Measurements from ENCODE around the gene SYNPR. TPM values are rescaled to one million over a fixed set of nuclear protein-coding genes. Genes with fewer than 3 reads are reported as not detected.

The SYNPR gene
- total RNA-seq, 1 donor from 2014 or later, result 0.27 TPM

DNA sequence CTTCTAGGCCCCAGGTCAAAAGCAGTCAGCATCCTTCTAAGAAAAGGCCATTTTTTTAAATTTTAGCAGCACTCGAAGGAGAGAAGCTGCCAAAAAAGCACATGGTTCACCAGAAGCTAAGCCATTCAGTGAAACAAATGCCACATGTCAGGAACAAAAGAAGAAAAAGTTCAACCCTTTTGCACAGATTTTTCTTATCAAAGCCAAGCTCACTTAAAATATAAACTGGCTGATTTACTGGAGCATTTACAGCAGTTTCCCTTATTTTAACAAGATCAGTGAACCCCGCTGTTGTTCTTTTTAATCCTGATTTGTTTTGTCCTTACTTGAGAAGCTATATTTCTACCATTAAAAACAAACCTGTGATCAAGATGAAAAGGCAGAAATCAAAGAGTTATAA lies 46.5 kb upstream of the SYNPR start:
- Histone ChIP-seq H3K9me3 (ENCODE audit: insufficient read depth, low read depth, low read length) (no peaks in the 10 kb centered on the region), H2AFZ (ENCODE audit: low read depth, low read length) (no peak overlapping the region), H3K79me2 (ENCODE audit: insufficient read depth, low read length) (no peaks in the 10 kb centered on the region), H3K4me3 (ENCODE audit: insufficient read depth, low read depth, low read length) (no peak overlapping the region), H3K36me3 (ENCODE audit: insufficient read depth, low read length) (no peaks in the 10 kb centered on the region), H3K27ac (ENCODE audit: low read depth, low read length) (no peak overlapping the region), H3K4me1 (ENCODE audit: insufficient read depth, low read length) (no peaks in the 10 kb centered on the region), H3K27me3 (ENCODE audit: insufficient read depth, low read length) (no peaks in the 10 kb centered on the region), H4K20me1 (ENCODE audit: insufficient read depth, low read length) (no peaks in the 10 kb centered on the region), H3K4me2 (ENCODE audit: low read length) (no peak overlapping the region), H3K9ac (ENCODE audit: low read length) (no peak overlapping the region)
- Mint-ChIP-seq H3K27me3 (ENCODE audit: low read depth, unreplicated experiment) (no peaks in the 10 kb centered on the region), H3K4me1 (ENCODE audit: low read depth, unreplicated experiment) (no peaks in the 10 kb centered on the region), H3K4me3 (ENCODE audit: unreplicated experiment) (no peak overlapping the region), H3K27ac (ENCODE audit: unreplicated experiment) (no peak overlapping the region), H3K36me3 (ENCODE audit: low read depth, unreplicated experiment) (no peaks in the 10 kb centered on the region), H3K9me3 (ENCODE audit: unreplicated experiment) (no peaks in the 10 kb centered on the region)
- DNase-seq (ENCODE audit: low read depth) (no peak), FAIRE-seq (no peak)
- TF ChIP-seq, protein P1, sequence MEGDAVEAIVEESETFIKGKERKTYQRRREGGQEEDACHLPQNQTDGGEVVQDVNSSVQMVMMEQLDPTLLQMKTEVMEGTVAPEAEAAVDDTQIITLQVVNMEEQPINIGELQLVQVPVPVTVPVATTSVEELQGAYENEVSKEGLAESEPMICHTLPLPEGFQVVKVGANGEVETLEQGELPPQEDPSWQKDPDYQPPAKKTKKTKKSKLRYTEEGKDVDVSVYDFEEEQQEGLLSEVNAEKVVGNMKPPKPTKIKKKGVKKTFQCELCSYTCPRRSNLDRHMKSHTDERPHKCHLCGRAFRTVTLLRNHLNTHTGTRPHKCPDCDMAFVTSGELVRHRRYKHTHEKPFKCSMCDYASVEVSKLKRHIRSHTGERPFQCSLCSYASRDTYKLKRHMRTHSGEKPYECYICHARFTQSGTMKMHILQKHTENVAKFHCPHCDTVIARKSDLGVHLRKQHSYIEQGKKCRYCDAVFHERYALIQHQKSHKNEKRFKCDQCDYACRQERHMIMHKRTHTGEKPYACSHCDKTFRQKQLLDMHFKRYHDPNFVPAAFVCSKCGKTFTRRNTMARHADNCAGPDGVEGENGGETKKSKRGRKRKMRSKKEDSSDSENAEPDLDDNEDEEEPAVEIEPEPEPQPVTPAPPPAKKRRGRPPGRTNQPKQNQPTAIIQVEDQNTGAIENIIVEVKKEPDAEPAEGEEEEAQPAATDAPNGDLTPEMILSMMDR (IDR thresholded peaks at IDR 0.05; ENCODE audit: insufficient read depth, low read depth, low read length), result no peak
- TF ChIP-seq EZH2 (IDR thresholded peaks at IDR 0.05; ENCODE audit: insufficient read depth, low read length), result no peak

DNA sequence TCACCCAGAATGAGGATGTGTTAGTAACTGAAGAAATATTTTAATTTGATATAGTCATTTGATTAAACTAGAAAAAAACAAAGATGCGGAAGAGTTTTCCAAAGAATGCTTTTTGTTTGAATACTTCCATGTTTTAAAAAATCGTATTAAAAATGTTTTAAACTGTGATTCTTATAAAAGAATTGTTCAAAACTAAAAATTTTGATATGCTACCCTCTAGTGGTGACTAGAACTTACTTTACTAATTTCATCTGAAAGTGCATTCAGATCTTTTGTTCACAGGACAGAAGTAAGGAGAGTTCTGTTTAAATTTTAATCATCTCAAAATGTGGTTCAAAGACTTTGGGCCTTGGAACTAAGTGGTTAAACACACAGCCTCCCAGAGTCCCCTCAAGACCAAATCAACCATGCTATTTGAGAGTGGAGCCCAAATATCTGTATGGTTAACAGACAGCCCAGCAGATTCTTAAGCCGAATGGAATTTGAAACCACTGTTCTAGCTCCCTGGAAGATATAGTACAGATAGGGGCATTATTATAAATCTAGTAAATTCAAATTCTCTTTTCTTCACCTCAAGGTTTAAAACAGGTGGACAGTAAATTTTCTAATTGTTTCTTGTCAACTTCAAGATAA lies 45.2 kb upstream of the SYNPR start:
- Histone ChIP-seq H2AFZ (ENCODE audit: low read depth, low read length) (no peak overlapping the region), H4K20me1 (ENCODE audit: insufficient read depth, low read length) (no peaks in the 10 kb centered on the region), H3K27ac (ENCODE audit: low read depth, low read length) (no peak overlapping the region), H3K27me3 (ENCODE audit: insufficient read depth, low read length) (no peaks in the 10 kb centered on the region), H3K4me1 (ENCODE audit: insufficient read depth, low read length) (no peaks in the 10 kb centered on the region), H3K36me3 (ENCODE audit: insufficient read depth, low read length) (no peaks in the 10 kb centered on the region), H3K4me2 (ENCODE audit: low read length) (no peak overlapping the region), H3K9ac (ENCODE audit: low read length) (no peak overlapping the region), H3K9me3 (ENCODE audit: insufficient read depth, low read depth, low read length) (no peaks in the 10 kb centered on the region), H3K4me3 (ENCODE audit: insufficient read depth, low read depth, low read length) (no peak overlapping the region), H3K79me2 (ENCODE audit: insufficient read depth, low read length) (no peaks in the 10 kb centered on the region)
- H3K9me3 Mint-ChIP-seq (ENCODE audit: unreplicated experiment), result no peaks in the 10 kb centered on the region
- FAIRE-seq, result no peak
- H3K27me3 Mint-ChIP-seq (ENCODE audit: low read depth, unreplicated experiment), result peaks cover 1% of the 10 kb centered on the region
- no peaks in the 10 kb centered on the region for H3K36me3 Mint-ChIP-seq (ENCODE audit: low read depth, unreplicated experiment)
- peak; percentile 3 for DNase-seq (ENCODE audit: low read depth)
- no peak overlapping the region for H3K4me3 Mint-ChIP-seq (ENCODE audit: unreplicated experiment)
- TF ChIP-seq EZH2 (IDR thresholded peaks at IDR 0.05; ENCODE audit: insufficient read depth, low read length), result no peak
- TF ChIP-seq, protein P1 (IDR thresholded peaks at IDR 0.05; ENCODE audit: insufficient read depth, low read depth, low read length), result peak; percentile 46
- H3K4me1 Mint-ChIP-seq (ENCODE audit: low read depth, unreplicated experiment), result no peaks in the 10 kb centered on the region
- H3K27ac Mint-ChIP-seq (ENCODE audit: unreplicated experiment), result no peak overlapping the region

DNA sequence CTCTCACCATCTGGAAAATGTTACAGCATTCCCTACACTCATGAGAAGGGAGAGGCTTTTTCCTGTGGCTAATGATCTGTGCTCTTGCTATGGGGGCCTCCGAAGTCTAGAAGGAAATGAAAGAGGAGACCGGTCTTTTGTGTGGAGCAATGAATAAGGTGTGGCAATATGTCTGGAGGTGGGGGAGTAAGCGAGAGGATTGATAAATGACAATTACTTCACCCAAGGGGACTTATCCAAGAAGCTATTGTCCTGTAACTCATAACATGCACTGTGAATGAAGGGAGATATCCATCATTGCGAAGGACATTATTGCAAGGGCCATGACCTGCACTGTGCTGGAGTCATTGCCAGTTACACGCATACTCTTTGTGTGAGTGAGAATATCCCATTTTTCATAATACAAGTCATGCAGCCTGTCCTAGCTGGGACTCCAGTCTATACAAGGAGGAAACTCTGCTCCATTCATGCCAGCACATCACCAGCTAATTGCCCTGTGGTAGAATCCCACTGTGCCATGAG lies 37.7 kb upstream of the SYNPR start:
- Histone ChIP-seq H3K9me3 (ENCODE audit: insufficient read depth, low read depth, low read length) (peaks cover 4% of the 10 kb centered on the region), H3K36me3 (ENCODE audit: insufficient read depth, low read length) (no peaks in the 10 kb centered on the region), H3K79me2 (ENCODE audit: insufficient read depth, low read length) (no peaks in the 10 kb centered on the region), H3K27me3 (ENCODE audit: insufficient read depth, low read length) (no peaks in the 10 kb centered on the region), H3K9ac (ENCODE audit: low read length) (no peak overlapping the region), H3K4me1 (ENCODE audit: insufficient read depth, low read length) (no peaks in the 10 kb centered on the region), H2AFZ (ENCODE audit: low read depth, low read length) (no peak overlapping the region), H3K4me2 (ENCODE audit: low read length) (no peak overlapping the region), H4K20me1 (ENCODE audit: insufficient read depth, low read length) (no peaks in the 10 kb centered on the region), H3K27ac (ENCODE audit: low read depth, low read length) (no peak overlapping the region), H3K4me3 (ENCODE audit: insufficient read depth, low read depth, low read length) (no peak overlapping the region)
- no peak for TF ChIP-seq EZH2 (IDR thresholded peaks at IDR 0.05; ENCODE audit: insufficient read depth, low read length)
- TF ChIP-seq, protein P1 (IDR thresholded peaks at IDR 0.05; ENCODE audit: insufficient read depth, low read depth, low read length), result no peak
- peak; percentile 34 for DNase-seq (ENCODE audit: low read depth)
- FAIRE-seq, result no peak
- Mint-ChIP-seq H3K27ac (ENCODE audit: unreplicated experiment) (no peak overlapping the region), H3K27me3 (ENCODE audit: low read depth, unreplicated experiment) (peaks cover 1% of the 10 kb centered on the region), H3K9me3 (ENCODE audit: unreplicated experiment) (no peaks in the 10 kb centered on the region), H3K4me3 (ENCODE audit: unreplicated experiment) (no peak overlapping the region), H3K36me3 (ENCODE audit: low read depth, unreplicated experiment) (no peaks in the 10 kb centered on the region), H3K4me1 (ENCODE audit: low read depth, unreplicated experiment) (peaks cover 1% of the 10 kb centered on the region)
